Liver (tissue), 3 donors: Measurements from ENCODE around the gene EXOSC10.

Source experiments
- CTCF ChIP-seq: fragments of 150-350 bp; IDR thresholded peaks from 2 replicates; pipeline ENCODE4 v1.5.1; 2017; ENCODE audit warnings: improper control_type of control experiment, low read depth, low read length; ENCODE audit not compliant: missing input control
- RAD21 ChIP-seq, 2 donors: IDR thresholded peaks; 2 replicates each; pipeline ENCODE4 v1.6.1; 2016; ENCODE audit warnings: antibody characterized with exemption in 2 of 2, mild to moderate bottlenecking in 2 of 2
- donor health status: healthy.
- donor health status: healthy.

- TF ChIP-seq CTCF (no peak), RAD21 (IDR thresholded peaks at IDR 0.05) (no peak)
These were observed 44.0 kb downstream of the EXOSC10 start for GRCh38 chr1:11055676-11056075.
